OCI-LY7 (cell line): ENCODE measurements around the gene COBL.

Experiments
- CTCF ChIP-seq: fragments of 200-600 bp; sonication (generic); conservative IDR thresholded peaks from 2 replicates; pipeline ENCODE4 v1.5.1; 2014; ENCODE audit warnings: mild to moderate bottlenecking, antibody characterized with exemption, low read length, moderate library complexity, mixed read lengths
- EZH2phosphoT487 ChIP-seq: fragments of 200-600 bp; sonication (generic); IDR thresholded peaks from 2 replicates; pipeline ENCODE4 v1.6.1; 2018; ENCODE audit warnings: low read depth, borderline replicate concordance, mild to moderate bottlenecking, mixed run types, antibody characterized with exemption, low read length, moderate library complexity, mixed read lengths

DNA sequence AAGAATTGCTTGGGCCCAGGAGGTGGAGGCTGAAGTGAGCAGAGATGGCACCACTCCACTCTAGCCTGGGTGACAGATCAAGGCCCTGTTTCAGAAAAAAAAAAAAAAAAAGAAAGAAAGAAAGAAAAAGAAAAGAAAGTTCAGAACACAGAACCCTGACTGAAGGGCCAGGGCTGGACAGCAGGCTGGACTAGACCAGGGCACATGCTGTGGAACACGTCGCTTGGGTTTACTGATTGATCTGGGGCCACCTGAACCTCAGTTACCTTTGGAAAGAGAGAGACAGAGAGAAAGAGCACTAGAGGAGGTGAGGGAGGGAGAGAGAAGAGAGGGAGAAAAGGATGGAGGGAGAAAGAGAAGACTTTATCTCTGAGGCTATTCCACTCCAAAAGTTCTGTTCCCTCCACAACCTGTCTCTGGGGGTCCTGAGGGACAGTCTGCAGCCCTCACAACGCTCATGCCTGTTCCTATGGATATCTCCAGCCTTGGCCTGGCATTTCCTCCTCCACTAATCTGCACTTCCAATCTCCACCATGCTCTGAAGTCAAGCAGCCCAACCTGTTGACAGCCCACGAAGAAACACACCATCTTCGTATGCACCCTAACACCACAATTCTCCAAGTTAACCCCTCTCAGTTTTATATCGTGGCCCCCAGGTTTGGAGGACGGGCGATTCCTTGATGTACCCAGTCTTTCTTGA, 81.8 kb downstream of the COBL start:
- TF ChIP-seq CTCF = no peak
- TF ChIP-seq EZH2phosphoT487 = no peak
